Measurements from ENCODE around the gene DIP2C. TPM values are rescaled to one million over a fixed set of nuclear protein-coding genes. Genes with fewer than 3 reads are reported as not detected.
A peak's percentile ranks its signal among the peaks of the same experiment; 100 is the strongest.
"Not testable (repeated sequence)": the region's sequence is repeated elsewhere in the genome, so short reads cannot be mapped to it uniquely, and the experiment has no call there.

DIP2C gene
- total RNA-seq, 1 donor from 2014 or later, result 30.8 TPM

DNA sequence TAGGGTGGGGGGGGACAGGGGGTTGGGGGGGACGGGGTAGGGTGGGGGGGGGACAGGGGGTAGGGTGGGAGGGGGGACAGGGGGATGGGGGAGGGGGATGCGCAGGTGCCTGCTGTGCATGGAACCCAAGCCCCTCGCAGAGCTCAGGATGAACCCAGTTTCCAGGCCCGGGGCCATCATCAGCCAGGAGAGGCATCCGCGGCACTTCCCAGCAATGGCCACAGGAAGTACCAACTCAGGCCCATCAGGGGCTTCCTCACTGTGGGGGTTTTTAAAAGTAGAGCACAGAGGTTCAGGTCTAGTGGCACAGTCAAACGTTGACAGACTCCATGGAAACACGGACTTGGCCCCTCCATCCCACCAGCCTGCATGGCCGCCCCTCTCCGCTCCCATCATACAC lies 172.7 kb downstream of the DIP2C start:
- Histone ChIP-seq H3K27ac (replicated peaks) (no peak overlapping the region), H3K36me3 (peaks cover 3% of the 10 kb centered on the region), H3K9me3 (replicated peaks) (no peaks in the 10 kb centered on the region), H3K4me1 (peaks cover 35% of the 10 kb centered on the region), H3K27me3 (ENCODE audit: low read depth) (no peaks in the 10 kb centered on the region), H3K4me3 (no peak overlapping the region)
- DNase-seq, result no peak
- intact Hi-C loops (cut with micrococcal nuclease), result no loop called here
- TF ChIP-seq, protein P1, sequence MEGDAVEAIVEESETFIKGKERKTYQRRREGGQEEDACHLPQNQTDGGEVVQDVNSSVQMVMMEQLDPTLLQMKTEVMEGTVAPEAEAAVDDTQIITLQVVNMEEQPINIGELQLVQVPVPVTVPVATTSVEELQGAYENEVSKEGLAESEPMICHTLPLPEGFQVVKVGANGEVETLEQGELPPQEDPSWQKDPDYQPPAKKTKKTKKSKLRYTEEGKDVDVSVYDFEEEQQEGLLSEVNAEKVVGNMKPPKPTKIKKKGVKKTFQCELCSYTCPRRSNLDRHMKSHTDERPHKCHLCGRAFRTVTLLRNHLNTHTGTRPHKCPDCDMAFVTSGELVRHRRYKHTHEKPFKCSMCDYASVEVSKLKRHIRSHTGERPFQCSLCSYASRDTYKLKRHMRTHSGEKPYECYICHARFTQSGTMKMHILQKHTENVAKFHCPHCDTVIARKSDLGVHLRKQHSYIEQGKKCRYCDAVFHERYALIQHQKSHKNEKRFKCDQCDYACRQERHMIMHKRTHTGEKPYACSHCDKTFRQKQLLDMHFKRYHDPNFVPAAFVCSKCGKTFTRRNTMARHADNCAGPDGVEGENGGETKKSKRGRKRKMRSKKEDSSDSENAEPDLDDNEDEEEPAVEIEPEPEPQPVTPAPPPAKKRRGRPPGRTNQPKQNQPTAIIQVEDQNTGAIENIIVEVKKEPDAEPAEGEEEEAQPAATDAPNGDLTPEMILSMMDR (IDR thresholded peaks at IDR 0.05; ENCODE audit: borderline replicate concordance), result no peak

DNA sequence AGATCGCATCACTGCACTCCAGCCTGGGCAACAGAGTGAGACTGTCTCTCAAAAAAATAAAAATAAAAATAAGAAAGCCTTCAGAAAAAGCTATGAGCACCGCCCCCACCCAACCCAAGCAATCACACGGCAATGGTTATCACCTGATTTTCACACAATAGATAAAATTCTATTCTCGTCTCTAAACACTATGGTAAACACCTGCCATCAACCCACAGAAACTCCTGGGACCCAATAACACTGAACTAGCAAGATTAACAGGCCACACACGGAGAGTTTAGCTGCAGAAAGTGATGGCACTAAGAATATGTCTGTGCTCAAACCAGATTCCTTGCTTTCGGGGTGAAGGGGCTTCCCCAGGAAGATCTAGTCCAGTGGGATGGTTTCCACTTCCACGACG lies 173.8 kb downstream of the DIP2C start:
- Histone ChIP-seq H3K36me3 (peaks cover 3% of the 10 kb centered on the region), H3K27me3 (ENCODE audit: low read depth) (no peaks in the 10 kb centered on the region), H3K27ac (replicated peaks) (no peak overlapping the region), H3K9me3 (replicated peaks) (no peaks in the 10 kb centered on the region), H3K4me3 (no peak overlapping the region), H3K4me1 (peaks cover 38% of the 10 kb centered on the region)
- intact Hi-C loops (cut with micrococcal nuclease), result no loop called here
- TF ChIP-seq, protein P1 (IDR thresholded peaks at IDR 0.05; ENCODE audit: borderline replicate concordance), result no peak
- DNase-seq, result no peak

DNA sequence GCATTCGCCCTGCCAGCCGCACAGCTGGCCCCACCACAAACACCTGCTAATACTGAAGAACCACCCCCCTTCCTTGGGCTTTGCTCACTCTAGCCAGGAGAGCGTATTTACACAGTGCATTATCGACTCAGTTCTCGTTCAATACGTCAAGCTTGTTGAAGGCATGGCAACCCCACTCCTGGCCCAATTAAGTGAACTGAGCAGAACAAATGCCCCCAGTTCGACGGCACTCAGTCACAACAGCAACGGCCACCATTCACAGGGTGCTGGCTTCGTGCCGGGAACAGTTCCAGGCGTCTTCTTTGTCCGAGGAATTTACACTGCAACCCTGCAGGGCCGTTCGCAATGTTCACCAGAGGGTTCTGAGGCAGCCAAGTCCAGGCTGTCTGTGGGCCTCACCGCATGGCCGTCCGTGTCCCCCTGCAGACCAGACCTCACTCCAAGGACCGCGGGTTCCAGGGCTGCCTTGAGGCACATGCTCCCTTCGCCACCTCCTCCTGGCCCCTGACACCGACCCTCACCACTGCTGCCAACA lies 175.3 kb downstream of the DIP2C start:
- Histone ChIP-seq H3K27ac (replicated peaks) (no peak overlapping the region), H3K27me3 (ENCODE audit: low read depth) (no peaks in the 10 kb centered on the region), H3K4me1 (peaks cover 52% of the 10 kb centered on the region), H3K4me3 (no peak overlapping the region), H3K36me3 (no peaks in the 10 kb centered on the region), H3K9me3 (replicated peaks) (no peaks in the 10 kb centered on the region)
- TF ChIP-seq, protein P1 (IDR thresholded peaks at IDR 0.05; ENCODE audit: borderline replicate concordance), result no peak
- DNase-seq, result peak; percentile 29
- intact Hi-C loops (cut with micrococcal nuclease), result no loop called here

DNA sequence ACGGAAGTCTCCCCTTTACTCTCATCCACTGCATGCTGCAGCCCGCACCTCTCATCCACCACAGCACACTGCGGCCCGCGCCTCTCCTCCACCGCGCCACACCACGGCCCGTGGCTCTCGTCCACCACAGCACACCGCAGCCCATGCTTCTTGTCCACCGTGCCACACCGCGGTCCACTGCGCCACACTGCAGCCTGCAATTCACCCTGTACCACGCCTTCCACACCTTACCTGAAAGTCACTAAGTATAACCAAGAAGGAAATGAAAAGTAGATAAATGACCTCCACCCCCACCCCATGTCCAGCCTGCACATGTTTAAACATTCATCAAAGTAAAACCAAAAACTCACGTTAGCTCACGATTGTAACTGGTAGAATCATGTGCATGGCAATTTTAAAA lies 176.1 kb downstream of the DIP2C start:
- peaks cover 55% of the 10 kb centered on the region for H3K4me1 ChIP-seq

DNA sequence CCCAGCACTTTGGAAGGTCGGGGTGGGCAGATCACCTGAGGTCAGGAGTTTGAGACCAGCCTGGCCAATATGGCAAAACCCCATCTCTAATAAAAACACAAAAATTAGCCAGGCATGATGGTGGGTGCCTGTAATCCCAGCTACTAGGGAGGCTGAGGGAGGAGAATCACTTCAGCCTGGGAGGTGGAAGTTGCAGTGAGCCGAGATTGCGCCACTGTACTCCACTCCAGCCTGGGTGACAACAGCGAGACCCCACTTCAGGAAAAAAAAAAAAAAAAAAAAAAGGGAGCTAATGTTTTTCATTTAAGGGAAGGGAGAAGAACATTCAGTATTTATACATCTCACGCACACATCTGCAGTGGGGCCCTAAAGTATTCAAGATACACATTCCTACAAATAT lies 176.8 kb downstream of the DIP2C start:
- H3K4me1 ChIP-seq, result peaks cover 55% of the 10 kb centered on the region
- H3K27ac ChIP-seq (replicated peaks); H3K4me3 ChIP-seq; H3K9me3 ChIP-seq (replicated peaks); H3K27me3 ChIP-seq (ENCODE audit: low read depth); H3K36me3 ChIP-seq; intact Hi-C loops (cut with micrococcal nuclease); DNase-seq: not testable (repeated sequence)

More for the DNA sequence above, 176.1 kb downstream of the DIP2C start:
- Histone ChIP-seq H3K27ac (replicated peaks) (no peak overlapping the region), H3K27me3 (ENCODE audit: low read depth) (no peaks in the 10 kb centered on the region), H3K4me3 (no peak overlapping the region), H3K36me3 (no peaks in the 10 kb centered on the region), H3K9me3 (replicated peaks) (no peaks in the 10 kb centered on the region)
- no peak for DNase-seq
- TF ChIP-seq, protein P1 (IDR thresholded peaks at IDR 0.05; ENCODE audit: borderline replicate concordance), result no peak
- intact Hi-C loops (cut with micrococcal nuclease), result no loop called here

DNA sequence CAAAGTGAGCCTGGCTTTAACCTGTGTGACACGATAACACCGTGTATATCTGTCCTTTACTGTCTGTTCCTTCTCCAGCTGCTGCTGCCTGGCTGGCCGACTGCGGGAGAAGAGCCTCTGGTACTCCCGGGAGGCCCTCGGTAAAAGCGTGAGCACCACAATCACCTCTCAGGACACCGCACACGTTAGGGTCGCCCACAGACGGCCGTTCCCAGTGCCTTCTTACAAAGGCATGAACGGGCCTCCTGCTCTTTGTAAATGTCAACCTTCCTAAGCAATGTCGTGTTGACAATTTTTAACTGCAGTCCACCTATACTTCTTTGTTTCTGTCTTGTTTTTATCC lies 177.6 kb downstream of the DIP2C start:
- H3K4me1 ChIP-seq, result peaks cover 55% of the 10 kb centered on the region
- TF ChIP-seq, protein P1 (IDR thresholded peaks at IDR 0.05; ENCODE audit: borderline replicate concordance), result no peak
- no peak for DNase-seq
- peak overlapping the region; percentile 75 for H3K27ac ChIP-seq (replicated peaks)
- no peaks in the 10 kb centered on the region for H3K36me3 ChIP-seq
- intact Hi-C loops (cut with micrococcal nuclease), result no loop called here
- no peaks in the 10 kb centered on the region for H3K9me3 ChIP-seq (replicated peaks)
- no peak overlapping the region for H3K4me3 ChIP-seq
- H3K27me3 ChIP-seq (ENCODE audit: low read depth), result no peaks in the 10 kb centered on the region
